Lower leg skin (tissue), 3 donors: ENCODE results near the gene STUM.

Experiments
- POLR2A ChIP-seq, 2 donors: fragments of 450-650 bp; IDR thresholded peaks; one replicate each; pipeline ENCODE4 v1.6.1; 2016 to 2017; ENCODE audit warnings: antibody characterized with exemption in 2 of 2, mild to moderate bottlenecking in 1 of 2, moderate library complexity in 1 of 2
- TF ChIP-seq, protein P1 (sequence below), 3 donors: fragments of 450-650 bp; IDR thresholded peaks; one replicate each; pipeline ENCODE4 v1.5.1; 2016; ENCODE audit warnings: antibody characterized with exemption in 3 of 3, mild to moderate bottlenecking in 3 of 3, moderate library complexity in 2 of 3

DNA sequence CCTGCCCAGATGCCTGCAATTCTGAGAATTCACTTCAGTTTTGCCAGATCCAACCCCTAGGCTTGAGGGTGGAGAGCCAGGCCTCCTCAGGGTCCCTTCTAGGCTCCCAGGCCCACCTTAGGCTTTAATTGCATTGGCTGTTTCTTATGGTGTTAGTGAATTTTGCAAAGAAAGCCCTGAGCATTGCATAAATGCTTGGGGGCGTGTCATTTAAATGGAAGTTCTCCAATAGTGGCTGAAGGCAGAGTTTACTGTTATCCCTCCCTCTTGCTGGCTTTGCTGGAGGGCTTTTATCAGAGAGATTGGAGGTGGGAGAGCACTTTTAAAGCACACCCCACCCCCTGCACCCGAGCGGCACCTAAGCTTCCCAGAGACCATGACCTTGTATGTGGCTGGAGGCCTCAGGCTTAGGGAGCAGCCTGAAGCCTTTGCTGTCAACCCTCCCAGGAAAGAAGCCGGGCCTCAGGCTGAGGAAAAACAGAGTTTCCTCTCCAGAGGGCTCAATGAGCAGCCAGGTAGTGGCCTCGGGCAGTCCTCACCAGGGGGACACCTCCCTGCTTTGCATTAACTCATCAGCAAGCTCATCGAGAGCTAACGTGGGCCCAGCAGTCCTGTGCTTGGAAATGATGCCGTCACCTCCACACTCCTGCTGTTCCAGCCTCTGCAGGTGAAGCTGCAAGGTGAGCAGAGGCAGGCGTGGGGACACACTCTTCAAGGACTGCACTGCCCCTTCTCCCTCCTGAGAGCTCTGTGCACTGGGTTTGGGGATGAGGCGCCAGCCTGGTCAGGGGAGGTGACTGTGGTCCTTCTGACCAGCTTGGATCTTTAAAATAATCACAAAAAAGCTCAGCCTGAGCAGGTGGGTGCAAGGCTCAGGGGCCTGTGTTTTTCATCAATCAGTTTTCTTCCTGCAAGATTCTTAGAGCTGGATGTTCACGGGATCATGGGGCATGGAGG lies 58.0 kb downstream of the STUM start:
- no peak for TF ChIP-seq POLR2A (IDR thresholded peaks at IDR 0.05)
- TF ChIP-seq, protein P1, sequence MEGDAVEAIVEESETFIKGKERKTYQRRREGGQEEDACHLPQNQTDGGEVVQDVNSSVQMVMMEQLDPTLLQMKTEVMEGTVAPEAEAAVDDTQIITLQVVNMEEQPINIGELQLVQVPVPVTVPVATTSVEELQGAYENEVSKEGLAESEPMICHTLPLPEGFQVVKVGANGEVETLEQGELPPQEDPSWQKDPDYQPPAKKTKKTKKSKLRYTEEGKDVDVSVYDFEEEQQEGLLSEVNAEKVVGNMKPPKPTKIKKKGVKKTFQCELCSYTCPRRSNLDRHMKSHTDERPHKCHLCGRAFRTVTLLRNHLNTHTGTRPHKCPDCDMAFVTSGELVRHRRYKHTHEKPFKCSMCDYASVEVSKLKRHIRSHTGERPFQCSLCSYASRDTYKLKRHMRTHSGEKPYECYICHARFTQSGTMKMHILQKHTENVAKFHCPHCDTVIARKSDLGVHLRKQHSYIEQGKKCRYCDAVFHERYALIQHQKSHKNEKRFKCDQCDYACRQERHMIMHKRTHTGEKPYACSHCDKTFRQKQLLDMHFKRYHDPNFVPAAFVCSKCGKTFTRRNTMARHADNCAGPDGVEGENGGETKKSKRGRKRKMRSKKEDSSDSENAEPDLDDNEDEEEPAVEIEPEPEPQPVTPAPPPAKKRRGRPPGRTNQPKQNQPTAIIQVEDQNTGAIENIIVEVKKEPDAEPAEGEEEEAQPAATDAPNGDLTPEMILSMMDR (IDR thresholded peaks at IDR 0.05) = no peak
